ENCODE measurements around the gene COMMD3. TPM values are rescaled to one million over a fixed set of nuclear protein-coding genes. Genes with fewer than 3 reads are reported as not detected.

COMMD3 gene
- total and polyA plus RNA-seq, 9 of the 15 experiments (the other 6 are each of a cell fraction or from before 2014, with no cell fraction given): 50.7 to 217 (median 80.1) TPM

- ChIA-PET CTCF (ENCODE audit: low intra/inter-chr PET ratio) (no interaction called here), POLR2A (interaction anchor here (0.6 kb wide), 1 partner anchor 49 kb away, joined by 4 read pairs; no protein-coding TSS in a partner anchor)
- Histone ChIP-seq H3K9ac (ENCODE audit: insufficient read depth in 1 of 2, low read depth in 2 of 2, low read length in 2 of 2) (no peak overlapping the region), H3K27me3 (ENCODE audit: control insufficient read depth in 2 of 2, insufficient read depth in 2 of 2, low read length in 2 of 2) (no peaks in the 10 kb centered on the region), H3K9me3 (replicated peaks; ENCODE audit: control insufficient read depth, insufficient read depth, low read depth, low read length) (no peaks in the 10 kb centered on the region), H3K79me2 (ENCODE audit: control insufficient read depth, insufficient read depth, low read length) (no peaks in the 10 kb centered on the region), H3K4me2 (ENCODE audit: insufficient read depth, low read length) (no peak overlapping the region), H3K27ac (ENCODE audit: extremely low read depth, low read depth, low read length) (no peak overlapping the region), H4K20me1 (replicated peaks; ENCODE audit: control insufficient read depth, insufficient read depth, low read length) (no peaks in the 10 kb centered on the region), H3K36me3 (ENCODE audit: control insufficient read depth, insufficient read depth, low read length) (no peaks in the 10 kb centered on the region), H3K4me1 (replicated peaks in 1 of 2; ENCODE audit: control insufficient read depth in 2 of 2, insufficient read depth in 2 of 2, low read length in 2 of 2) (no peaks in the 10 kb centered on the region), H3K9me1 (ENCODE audit: control insufficient read depth, insufficient read depth, low read length) (no peaks in the 10 kb centered on the region), H3K4me3 (no peak overlapping the region), H2AFZ (ENCODE audit: low read depth, low read length) (no peak overlapping the region)
- no peak for TF ChIP-seq ZNF668 (CRISPR knock-in tag; IDR thresholded peaks at IDR 0.05)
- peak; percentile 45 for TF ChIP-seq NFIC (IDR thresholded peaks at IDR 0.05)
- ATAC-seq: no peak
- BruUV-seq (replicated peaks): no TSS peak
- WGBS (ENCODE audit: insufficient coverage, low coverage, missing lambda C conversion rate): 2% methylated on average over 2 of the region's 2 CpGs
- in situ Hi-C loops (cut with MboI): no loop called here
- no peak for DNase-seq (ENCODE audit: extremely low read depth in 1 of 4, low spot score in 3 of 4)
- FAIRE-seq: peak; percentile 15
- intact Hi-C loops (cut with micrococcal nuclease): no loop called here
Measured at GRCh38 chr10:22294694-22295093, 21.5 kb upstream of the COMMD3 start.

GRCh38 chr10:22301193-22301592, 15.0 kb upstream of the COMMD3 start:
- WGBS (ENCODE audit: insufficient coverage, low coverage, missing lambda C conversion rate): 95% methylated on average over 4 of the region's 4 CpGs
- H2AFZ ChIP-seq (ENCODE audit: low read depth, low read length): peak overlapping the region; percentile 35; the same call in 1 of the 2 replicates
- FAIRE-seq: peak; percentile 67

More at GRCh38 chr10:22301193-22301592, 15.0 kb upstream of the COMMD3 start:
- Histone ChIP-seq H3K4me3 (no peak overlapping the region), H3K27me3 (ENCODE audit: control insufficient read depth in 2 of 2, insufficient read depth in 2 of 2, low read length in 2 of 2) (no peaks in the 10 kb centered on the region), H3K79me2 (ENCODE audit: control insufficient read depth, insufficient read depth, low read length) (no peaks in the 10 kb centered on the region), H3K27ac (ENCODE audit: extremely low read depth, low read depth, low read length) (no peak overlapping the region), H3K9me3 (replicated peaks; ENCODE audit: control insufficient read depth, insufficient read depth, low read depth, low read length) (no peaks in the 10 kb centered on the region), H4K20me1 (replicated peaks; ENCODE audit: control insufficient read depth, insufficient read depth, low read length) (no peaks in the 10 kb centered on the region), H3K36me3 (ENCODE audit: control insufficient read depth, insufficient read depth, low read length) (no peaks in the 10 kb centered on the region), H3K4me2 (ENCODE audit: insufficient read depth, low read length) (no peak overlapping the region), H3K9ac (ENCODE audit: insufficient read depth in 1 of 2, low read depth in 2 of 2, low read length in 2 of 2) (0 out of 4 replicates have a peak overlapping the region, but pooled peaks of 1 of the 2 experiments have one; percentile 29), H3K9me1 (ENCODE audit: control insufficient read depth, insufficient read depth, low read length) (no peaks in the 10 kb centered on the region), H3K4me1 (replicated peaks in 1 of 2; ENCODE audit: control insufficient read depth in 2 of 2, insufficient read depth in 2 of 2, low read length in 2 of 2) (no peaks in the 10 kb centered on the region; a peak in 1 of 5 replicates)
- POLR2A ChIA-PET: no interaction called here
- BruUV-seq (replicated peaks): no TSS peak
- intact Hi-C loops (cut with micrococcal nuclease) (no loop called here), in situ Hi-C loops (cut with MboI) (no loop called here)
- ATAC-seq: peak; percentile 71
- CTCF ChIA-PET (ENCODE audit: low intra/inter-chr PET ratio): interaction anchor here (0.7 kb wide), 1 partner anchor 307 kb away, joined by 3 read pairs; no protein-coding TSS in a partner anchor
- TF ChIP-seq CBFA2T3 (IDR thresholded peaks at IDR 0.05): 0 out of 2 replicates have a peak, but pooled peaks have one; percentile 18
- TF ChIP-seq CTCF (IDR thresholded peaks at IDR 0.05 in 2 of 3, conservative IDR thresholded peaks at IDR 0.05 in 1 of 3; ENCODE audit: insufficient read depth in 2 of 3, low read depth in 1 of 3, low read length in 3 of 3): peak; percentile 16 to 30 (median 18); a peak in 1 of 6 replicates
- TF ChIP-seq RAD21 (CRISPR knock-in tag; conservative IDR thresholded peaks at IDR 0.05 in 1 of 2, IDR thresholded peaks at IDR 0.05 in 1 of 2): 0 out of 4 replicates have a peak, but pooled peaks of 1 of the 2 experiments have one; percentile 21
- no peak for TF ChIP-seq ATF2 (CRISPR knock-in tag; IDR thresholded peaks at IDR 0.05)
- no peak for TF ChIP-seq CEBPB (tag; IDR thresholded peaks at IDR 0.05)
- peak in 1 of 4 experiments; percentile 25 for DNase-seq (ENCODE audit: extremely low read depth in 1 of 4, low spot score in 3 of 4)

Data from K562 (cell line).